ENCODE data around the gene ANKRD27.

DNA sequence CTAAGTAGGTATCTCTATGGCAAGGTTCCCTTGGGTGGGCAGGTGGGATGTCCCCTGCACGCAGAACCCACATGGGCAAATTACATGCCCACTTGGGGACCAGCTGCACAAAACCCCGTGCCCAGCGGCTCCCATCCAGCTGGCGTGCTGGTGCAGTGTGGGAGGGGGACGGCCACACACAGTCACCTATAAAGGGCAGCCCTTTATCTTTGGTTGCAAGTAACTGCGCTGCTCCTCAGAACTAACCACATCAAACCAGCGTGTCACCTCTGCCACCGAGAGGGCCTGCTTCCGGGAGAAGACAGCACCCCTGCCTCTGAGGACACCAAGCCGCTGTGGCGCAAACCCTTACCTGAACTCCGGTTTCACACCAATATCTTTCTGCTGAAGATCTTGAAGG lies 32.2 kb downstream of the ANKRD27 start:
- no peak for TF ChIP-seq POLR2A (IDR thresholded peaks at IDR 0.05)
- TF ChIP-seq, protein P1, sequence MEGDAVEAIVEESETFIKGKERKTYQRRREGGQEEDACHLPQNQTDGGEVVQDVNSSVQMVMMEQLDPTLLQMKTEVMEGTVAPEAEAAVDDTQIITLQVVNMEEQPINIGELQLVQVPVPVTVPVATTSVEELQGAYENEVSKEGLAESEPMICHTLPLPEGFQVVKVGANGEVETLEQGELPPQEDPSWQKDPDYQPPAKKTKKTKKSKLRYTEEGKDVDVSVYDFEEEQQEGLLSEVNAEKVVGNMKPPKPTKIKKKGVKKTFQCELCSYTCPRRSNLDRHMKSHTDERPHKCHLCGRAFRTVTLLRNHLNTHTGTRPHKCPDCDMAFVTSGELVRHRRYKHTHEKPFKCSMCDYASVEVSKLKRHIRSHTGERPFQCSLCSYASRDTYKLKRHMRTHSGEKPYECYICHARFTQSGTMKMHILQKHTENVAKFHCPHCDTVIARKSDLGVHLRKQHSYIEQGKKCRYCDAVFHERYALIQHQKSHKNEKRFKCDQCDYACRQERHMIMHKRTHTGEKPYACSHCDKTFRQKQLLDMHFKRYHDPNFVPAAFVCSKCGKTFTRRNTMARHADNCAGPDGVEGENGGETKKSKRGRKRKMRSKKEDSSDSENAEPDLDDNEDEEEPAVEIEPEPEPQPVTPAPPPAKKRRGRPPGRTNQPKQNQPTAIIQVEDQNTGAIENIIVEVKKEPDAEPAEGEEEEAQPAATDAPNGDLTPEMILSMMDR (IDR thresholded peaks at IDR 0.05) = no peak
